B cell (primary cell): ENCODE measurements around the gene SLC4A2. TPM values are rescaled to one million over a fixed set of nuclear protein-coding genes. Genes with fewer than 3 reads are reported as not detected.
A peak's percentile ranks its signal among the peaks of the same experiment; 100 is the strongest.
"Not testable (repeated sequence)": the region's sequence is repeated elsewhere in the genome, so short reads cannot be mapped to it uniquely, and the experiment has no call there.

Source experiments
- ATAC-seq: fragments of 200-7000 bp; cut with Tn5 transposase; one replicate; pipeline ENCODE4 v1.10.0; 2021; ENCODE audit warnings: low read depth, mild to moderate bottlenecking, moderate number of reproducible peaks, moderate library complexity
- CTCF ChIA-PET: fragments of 350-600 bp; sonication (Branson Sonifier 250); formaldehyde crosslinking; loops from one replicate; lab custom pipeline; 2021; ENCODE audit warnings: antibody characterized with exemption, inconsistent platforms; lab: Charles Lee
- POLR2A ChIA-PET: fragments of 350-600 bp; sonication (Branson Sonifier 250); formaldehyde crosslinking; loops from one replicate; lab custom pipeline; 2021; ENCODE audit warnings: antibody characterized with exemption; lab: Charles Lee
- DNase-seq: peaks from one replicate; pipeline ENCODE4 v3.0.0; 2013
- H2AFZ ChIP-seq: 2 replicates; pipeline ENCODE4 v1.6.1; 2012; ENCODE audit warnings: mild to moderate bottlenecking, low read depth, low read length; ENCODE audit not compliant: insufficient read depth, poor library complexity, severe bottlenecking
- H3K27ac ChIP-seq, 2 donors: 1 replicate in 1 of 2; 2 replicates in 1 of 2; pipeline ENCODE4 v1.5.1; 2012 to 2013; ENCODE audit warnings: low read length in 2 of 2, mild to moderate bottlenecking in 2 of 2, moderate library complexity in 1 of 2
- H3K27me3 ChIP-seq, 4 experiments: fragments of 200-600 bp in 1 of 4; sonication (generic) in 1 of 4; replicated peaks in 1 of 4; 1 replicate in 2 of 4; 2 replicates in 2 of 4; pipeline versions ENCODE4 v1.6.1 to v1.7.0; 2013 to 2016; ENCODE audit warnings: low read length in 3 of 4, mild to moderate bottlenecking in 2 of 4, mixed read lengths in 1 of 4, moderate library complexity in 1 of 4; ENCODE audit not compliant: insufficient read depth in 4 of 4, control insufficient read depth in 3 of 4; ENCODE audit errors: control extremely low read depth in 1 of 4
- H3K36me3 ChIP-seq, 2 experiments: replicated peaks in 1 of 2; 1 replicate in 1 of 2; 2 replicates in 1 of 2; pipeline versions ENCODE4 v1.6.1 to v1.7.1; 2013; ENCODE audit warnings: low read length in 1 of 2; ENCODE audit not compliant: insufficient read depth in 2 of 2, control insufficient read depth in 1 of 2; ENCODE audit errors: control extremely low read depth in 1 of 2, extremely low read depth in 1 of 2
- H3K4me1 ChIP-seq, 2 donors: fragments of 200-600 bp in 1 of 2; sonication (generic) in 1 of 2; 1 replicate in 1 of 2; 2 replicates in 1 of 2; pipeline versions ENCODE4 v1.5.1 to v1.6.1; 2013 to 2017; ENCODE audit warnings: low read length in 2 of 2; ENCODE audit not compliant: control insufficient read depth in 2 of 2, insufficient read depth in 2 of 2
- H3K4me2 ChIP-seq: replicated peaks from 2 replicates; pipeline ENCODE3; 2012; ENCODE audit warnings: mild to moderate bottlenecking, low read depth, low read length; ENCODE audit not compliant: poor library complexity, severe bottlenecking
- H3K4me3 ChIP-seq, 5 experiments: fragments of 200-600 bp in 1 of 5; sonication (generic) in 1 of 5; 1 replicate in 3 of 5; 2 replicates in 2 of 5; pipeline versions ENCODE4 v1.5.1 to v1.7.0; 2011 to 2016; ENCODE audit warnings: low read length in 4 of 5, mild to moderate bottlenecking in 4 of 5, low read depth in 2 of 5, control low read depth in 1 of 5, moderate library complexity in 1 of 5; ENCODE audit not compliant: insufficient read depth in 1 of 5; ENCODE audit errors: control extremely low read depth in 1 of 5, extremely low read depth in 1 of 5
- H3K79me2 ChIP-seq: fragments of 200-600 bp; sonication (generic); one replicate; pipeline ENCODE4 v1.6.0; 2016; ENCODE audit warnings: low read length; ENCODE audit not compliant: control insufficient read depth, insufficient read depth
- H3K9ac ChIP-seq: fragments of 200-600 bp; sonication (generic); 2 replicates; pipeline ENCODE4 v1.6.1; 2017; ENCODE audit warnings: mild to moderate bottlenecking, low read length, moderate library complexity
- H3K9me3 ChIP-seq, 3 donors: one replicate each; pipeline versions ENCODE4 v1.6.1 to v1.7.1; 2013; ENCODE audit warnings: low read length in 2 of 3; ENCODE audit not compliant: control insufficient read depth in 2 of 3, insufficient read depth in 1 of 3; ENCODE audit errors: control extremely low read depth in 1 of 3
- H4K20me1 ChIP-seq: 2 replicates; pipeline ENCODE4 v1.6.0; 2012; ENCODE audit warnings: mild to moderate bottlenecking, low read length; ENCODE audit not compliant: insufficient read depth, control insufficient read depth, poor library complexity, severe bottlenecking
- H3K27ac Mint-ChIP-seq: one replicate; pipeline ENCODE4 v1.8.0; 2021; ENCODE audit warnings: mixed read lengths
- H3K27me3 Mint-ChIP-seq: one replicate; pipeline ENCODE4 v1.8.0; 2021; ENCODE audit warnings: mixed read lengths
- H3K4me1 Mint-ChIP-seq: one replicate; pipeline ENCODE4 v1.8.0; 2021; ENCODE audit warnings: mixed read lengths
- H3K4me3 Mint-ChIP-seq: one replicate; pipeline ENCODE4 v1.8.0; 2021; ENCODE audit warnings: mixed read lengths
- H3K9me3 Mint-ChIP-seq: one replicate; pipeline ENCODE4 v1.8.0; 2022; ENCODE audit warnings: mixed read lengths; ENCODE audit not compliant: insufficient read depth
- EZH2 ChIP-seq: IDR thresholded peaks from 2 replicates; pipeline ENCODE4 v1.6.1; 2012; ENCODE audit warnings: borderline replicate concordance, low read depth, mild to moderate bottlenecking, moderate library complexity, low read length; ENCODE audit not compliant: insufficient read depth, poor library complexity, severe bottlenecking
- WGBS: methylation state at CpG from one replicate; pipeline ENCODE4 v1.1.5; 2013; ENCODE audit warnings: missing lambda C conversion rate; ENCODE audit not compliant: insufficient coverage; 5-methylcytosine and 5-hydroxymethylcytosine counted together
- intact Hi-C: fragments of 100-400 bp; cut with micrococcal nuclease; formaldehyde crosslinking; loops from one replicate; pipeline ENCODE4 v1.10.0; 2022
- polyA plus RNA-seq: library from polyadenylated mRNA; depleted of rRNA; stranded (reverse); fragments of >200 nt; gene quantifications from 2 replicates; pipeline ENCODE4 v1.2.3, GENCODE V29; 2012
- total RNA-seq, 2 donors: library from RNA; stranded (reverse); fragments of 120-200 nt in 1 of 2; gene quantifications; 1 replicate in 1 of 2; 2 replicates in 1 of 2; pipeline versions ENCODE4 v1.2.3 to v1.2.4, GENCODE V29; 2013 to 2022
- TF ChIP-seq, protein P1 (sequence below): fragments of 200-600 bp; IDR thresholded peaks from one replicate; pipeline ENCODE4 v1.8.0; 2022; ENCODE audit warnings: antibody characterized with exemption, mild to moderate bottlenecking

The SLC4A2 gene
- total and polyA plus RNA-seq, 2 donors (not counting 1 experiment from before 2014, with no cell fraction given), result 82.8 to 113 TPM

DNA sequence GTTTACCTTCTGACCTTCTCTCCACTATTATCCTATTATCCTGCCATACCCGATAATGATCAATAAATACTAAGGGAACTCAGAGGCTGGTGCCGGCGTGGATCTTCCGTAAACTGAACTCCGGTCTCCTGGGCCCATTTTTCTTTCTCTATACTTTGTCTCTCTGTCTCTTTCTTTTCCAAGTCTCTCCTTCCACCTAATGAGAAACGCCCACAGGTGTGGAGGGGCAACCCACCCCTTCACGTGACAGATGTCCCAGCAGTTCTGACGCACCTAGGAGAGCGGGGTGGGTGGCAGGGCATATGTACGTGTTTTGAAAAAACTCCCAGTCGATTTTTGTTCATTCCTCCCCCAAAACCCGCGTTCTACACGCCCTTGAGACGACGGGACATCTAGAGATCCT is 31.7 kb upstream of the SLC4A2 start:
- not testable (repeated sequence) for H4K20me1 ChIP-seq, H3K36me3 ChIP-seq, H3K9me3 Mint-ChIP-seq, DNase-seq, H3K9me3 ChIP-seq
- ChIA-PET POLR2A (interaction anchor here (0.5 to 1.5 kb wide), 6 partner anchors 10 to 220 kb away, joined by 3 to 12 read pairs (median 6); partner anchors contain the start of gene FASTK), CTCF (interaction anchor here (0.8 to 2.8 kb wide), 7 partner anchors 9 to 57 kb away, joined by 3 to 25 read pairs (median 3); partner anchors contain the start of gene TMUB1)
- H3K27me3 ChIP-seq, result peaks cover 0 to 26% (median 7%) of the 10 kb centered on the region in 4 experiments
- peaks cover 13% of the 10 kb centered on the region for H3K27me3 Mint-ChIP-seq
- H3K27ac Mint-ChIP-seq, result peak overlapping the region; percentile 99
- peak; percentile 5 for ATAC-seq
- intact Hi-C loops, result loop anchor here (1.0 to 10.0 kb wide), 10 partner anchors 9 to 1255 kb away; partner anchors contain the start of genes ABCF2, CHPF2, REPIN1 and TMUB1
- H3K4me2 ChIP-seq, result peak overlapping the region; percentile 82
- H3K79me2 ChIP-seq, result peaks cover 14% of the 10 kb centered on the region
- peaks cover 23% of the 10 kb centered on the region for H3K4me1 Mint-ChIP-seq
- H3K9ac ChIP-seq, result peak overlapping the region; percentile 76
- peaks cover 11 to 17% of the 10 kb centered on the region in 2 donors for H3K4me1 ChIP-seq
- 12% methylated on average over 15 of the region's 16 CpGs for WGBS
- peak overlapping the region; percentile 54 to 86 (median 78) for H3K4me3 ChIP-seq
- peak overlapping the region; percentile 97 for H3K4me3 Mint-ChIP-seq
- peak overlapping the region; percentile 75 for H2AFZ ChIP-seq
- peak overlapping the region; percentile 95 to 96 for H3K27ac ChIP-seq

DNA sequence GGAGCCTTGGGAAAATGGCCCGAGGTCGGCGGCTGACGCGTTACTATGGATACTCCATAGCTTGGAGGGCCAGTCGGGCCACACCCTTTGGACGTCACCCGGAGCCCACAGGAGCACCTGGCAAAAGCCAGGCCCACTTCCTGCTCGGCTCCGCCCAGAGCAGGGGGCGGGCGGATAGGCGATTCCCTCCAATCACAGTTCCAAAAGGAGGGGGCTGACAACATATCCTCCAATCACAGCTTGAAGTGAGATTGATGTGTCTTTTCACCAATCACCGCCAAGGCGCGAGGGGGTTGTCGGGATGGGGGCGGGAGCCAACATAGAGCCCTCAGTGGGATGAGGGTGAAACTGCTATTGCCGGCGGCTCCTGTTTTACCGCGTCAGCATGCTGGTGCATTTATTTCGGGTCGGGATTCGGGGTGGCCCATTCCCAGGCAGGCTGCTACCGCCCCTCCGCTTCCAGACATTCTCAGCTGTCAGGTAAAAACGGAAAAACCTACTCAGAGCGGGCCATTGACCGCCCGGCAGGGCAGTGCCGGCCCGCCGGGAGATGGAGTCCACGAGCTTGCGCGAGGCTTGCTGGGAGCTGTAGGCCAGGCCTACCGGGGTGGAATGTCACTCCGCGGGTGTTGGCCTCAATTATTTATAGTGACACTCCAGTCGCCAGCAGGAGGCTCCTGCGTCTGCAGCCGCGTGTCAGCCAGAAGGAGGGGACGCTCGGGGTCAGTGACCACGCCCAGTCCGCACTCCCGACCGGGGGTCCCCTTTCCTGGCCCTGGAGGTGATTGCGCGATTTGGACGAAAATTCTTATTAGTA is 31.1 kb upstream of the SLC4A2 start, which contains the start of gene ABCB8:
ABCB8 (plus strand) TSS at position 320 of the 817 bp plus-strand sequence; CDS start at position 386, 66 bp downstream.
- intact Hi-C loops, result loop anchor here (1.0 to 10.0 kb wide), 10 partner anchors 10 to 1256 kb away; partner anchors contain the start of genes ABCF2, CHPF2, REPIN1 and TMUB1
- peaks cover 23% of the 10 kb centered on the region for H3K4me1 Mint-ChIP-seq
- ATAC-seq (peak; percentile 92), DNase-seq (peak; percentile 99)
- peak within 1 kb of the TSS; percentile 97 for H3K4me3 Mint-ChIP-seq
- POLR2A ChIA-PET, result interaction anchor here (0.5 to 1.5 kb wide), 6 partner anchors 10 to 220 kb away, joined by 3 to 12 read pairs (median 6); partner anchors contain the start of gene FASTK
- peak within 1 kb of the TSS; percentile 75 for H2AFZ ChIP-seq
- H3K36me3 ChIP-seq, result no peaks in the 10 kb centered on the region
- no peaks in the 10 kb centered on the region for H3K9me3 ChIP-seq
- peak within 1 kb of the TSS; percentile 82 for H3K4me2 ChIP-seq
- H3K27me3 Mint-ChIP-seq, result peaks cover 7% of the 10 kb centered on the region
- WGBS, result under 1% methylated on average over 49 of the region's 53 CpGs
- H3K79me2 ChIP-seq, result peaks cover 14% of the 10 kb centered on the region
- peaks cover 11 to 17% of the 10 kb centered on the region in 2 donors for H3K4me1 ChIP-seq
- H3K4me3 ChIP-seq, result peak within 1 kb of the TSS; percentile 54 to 86 (median 78)
- peak within 1 kb of the TSS; percentile 95 to 96 for H3K27ac ChIP-seq
- peak within 1 kb of the TSS; percentile 99 for H3K27ac Mint-ChIP-seq
- no peaks in the 10 kb centered on the region for H3K9me3 Mint-ChIP-seq
- H3K27me3 ChIP-seq, result peaks cover 0 to 20% (median 7%) of the 10 kb centered on the region in 4 experiments
- H4K20me1 ChIP-seq, result no peaks in the 10 kb centered on the region
- H3K9ac ChIP-seq, result peak within 1 kb of the TSS; percentile 76
- CTCF ChIA-PET, result interaction anchor here (0.8 to 2.8 kb wide), 10 partner anchors 9 to 83 kb away, joined by 3 to 25 read pairs (median 3); partner anchors contain the start of gene TMUB1
- TF ChIP-seq EZH2, result no peak
- TF ChIP-seq, protein P1, sequence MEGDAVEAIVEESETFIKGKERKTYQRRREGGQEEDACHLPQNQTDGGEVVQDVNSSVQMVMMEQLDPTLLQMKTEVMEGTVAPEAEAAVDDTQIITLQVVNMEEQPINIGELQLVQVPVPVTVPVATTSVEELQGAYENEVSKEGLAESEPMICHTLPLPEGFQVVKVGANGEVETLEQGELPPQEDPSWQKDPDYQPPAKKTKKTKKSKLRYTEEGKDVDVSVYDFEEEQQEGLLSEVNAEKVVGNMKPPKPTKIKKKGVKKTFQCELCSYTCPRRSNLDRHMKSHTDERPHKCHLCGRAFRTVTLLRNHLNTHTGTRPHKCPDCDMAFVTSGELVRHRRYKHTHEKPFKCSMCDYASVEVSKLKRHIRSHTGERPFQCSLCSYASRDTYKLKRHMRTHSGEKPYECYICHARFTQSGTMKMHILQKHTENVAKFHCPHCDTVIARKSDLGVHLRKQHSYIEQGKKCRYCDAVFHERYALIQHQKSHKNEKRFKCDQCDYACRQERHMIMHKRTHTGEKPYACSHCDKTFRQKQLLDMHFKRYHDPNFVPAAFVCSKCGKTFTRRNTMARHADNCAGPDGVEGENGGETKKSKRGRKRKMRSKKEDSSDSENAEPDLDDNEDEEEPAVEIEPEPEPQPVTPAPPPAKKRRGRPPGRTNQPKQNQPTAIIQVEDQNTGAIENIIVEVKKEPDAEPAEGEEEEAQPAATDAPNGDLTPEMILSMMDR, result peak; percentile 25
